ENCODE data around the gene SLC25A12. TPM values are rescaled to one million over a fixed set of nuclear protein-coding genes. Genes with fewer than 3 reads are reported as not detected.

Gene SLC25A12
- total RNA-seq, 4 donors from 2014 or later, result 9.6 to 18.2 (median 14.6) TPM

DNA sequence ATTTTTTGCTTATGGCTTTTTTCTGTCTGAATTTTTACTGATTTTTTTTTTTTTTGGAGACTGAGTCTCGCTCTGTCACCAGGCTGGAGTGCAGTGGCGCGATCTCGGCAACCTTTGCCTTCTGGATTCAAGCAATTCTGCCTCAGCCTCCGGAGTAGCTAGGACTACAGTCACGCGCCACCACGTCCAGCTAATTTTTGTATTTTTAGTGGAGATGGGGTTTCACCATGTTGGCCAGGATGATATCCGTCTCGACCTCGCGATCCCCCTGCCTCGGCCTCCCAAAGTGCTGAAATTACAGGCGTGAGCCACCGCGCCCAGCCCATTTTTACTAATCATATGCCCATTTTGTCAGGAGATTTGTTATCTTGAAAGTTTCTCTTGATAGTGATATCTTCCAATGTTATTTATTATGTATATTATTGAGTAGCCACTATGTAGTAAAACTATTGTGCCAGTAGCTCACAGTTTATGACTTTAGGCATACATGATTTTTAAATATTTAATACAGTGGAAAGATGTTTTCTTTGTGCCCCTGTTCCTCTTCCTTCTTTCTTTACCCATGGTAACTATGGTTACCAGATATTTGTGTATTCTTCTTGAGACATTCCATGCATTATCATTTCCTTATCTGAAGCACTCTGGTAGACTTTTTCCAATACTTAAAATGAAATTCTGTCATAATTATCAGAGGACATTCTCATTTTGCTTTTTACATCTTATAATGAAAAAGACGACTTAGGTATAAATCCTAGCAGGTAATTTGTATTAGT lies 30.3 kb upstream of the SLC25A12 start:
- Histone ChIP-seq H3K27me3 (no peaks in the 10 kb centered on the region), H3K27ac (no peak overlapping the region), H3K4me3 (no peak overlapping the region), H3K36me3 (no peaks in the 10 kb centered on the region), H3K4me1 (peaks cover 0 to 12% (median 3%) of the 10 kb centered on the region in 4 donors), H3K9me3 (no peaks in the 10 kb centered on the region)
- TF ChIP-seq, protein P1, sequence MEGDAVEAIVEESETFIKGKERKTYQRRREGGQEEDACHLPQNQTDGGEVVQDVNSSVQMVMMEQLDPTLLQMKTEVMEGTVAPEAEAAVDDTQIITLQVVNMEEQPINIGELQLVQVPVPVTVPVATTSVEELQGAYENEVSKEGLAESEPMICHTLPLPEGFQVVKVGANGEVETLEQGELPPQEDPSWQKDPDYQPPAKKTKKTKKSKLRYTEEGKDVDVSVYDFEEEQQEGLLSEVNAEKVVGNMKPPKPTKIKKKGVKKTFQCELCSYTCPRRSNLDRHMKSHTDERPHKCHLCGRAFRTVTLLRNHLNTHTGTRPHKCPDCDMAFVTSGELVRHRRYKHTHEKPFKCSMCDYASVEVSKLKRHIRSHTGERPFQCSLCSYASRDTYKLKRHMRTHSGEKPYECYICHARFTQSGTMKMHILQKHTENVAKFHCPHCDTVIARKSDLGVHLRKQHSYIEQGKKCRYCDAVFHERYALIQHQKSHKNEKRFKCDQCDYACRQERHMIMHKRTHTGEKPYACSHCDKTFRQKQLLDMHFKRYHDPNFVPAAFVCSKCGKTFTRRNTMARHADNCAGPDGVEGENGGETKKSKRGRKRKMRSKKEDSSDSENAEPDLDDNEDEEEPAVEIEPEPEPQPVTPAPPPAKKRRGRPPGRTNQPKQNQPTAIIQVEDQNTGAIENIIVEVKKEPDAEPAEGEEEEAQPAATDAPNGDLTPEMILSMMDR (IDR thresholded peaks at IDR 0.05), result no peak
- no peak for TF ChIP-seq POLR2A (IDR thresholded peaks at IDR 0.05)
- no peak for DNase-seq

DNA sequence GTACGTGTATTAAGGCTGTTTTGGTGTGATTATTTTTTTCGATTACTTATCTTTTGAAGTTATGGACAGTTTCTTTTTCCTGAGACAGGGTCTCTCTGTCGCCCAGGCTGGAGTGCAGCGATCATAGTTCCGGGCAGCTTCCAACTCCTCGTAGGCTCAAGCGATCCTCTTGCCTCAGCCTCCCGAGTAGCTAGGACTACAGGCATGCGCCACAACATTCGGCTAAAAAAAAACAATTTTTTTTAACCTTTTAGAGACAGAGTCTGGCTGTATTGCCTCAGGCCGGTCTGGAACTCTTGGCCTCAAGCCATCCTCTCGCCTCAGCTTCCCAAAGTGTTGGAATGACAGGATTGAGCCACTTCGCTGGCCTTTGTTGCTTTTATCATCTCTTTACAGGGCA lies 29.2 kb upstream of the SLC25A12 start:
- Histone ChIP-seq H3K27me3 (no peaks in the 10 kb centered on the region), H3K36me3 (no peaks in the 10 kb centered on the region), H3K27ac (peak overlapping the region; percentile 83 to 92 (median 88)), H3K9me3 (no peaks in the 10 kb centered on the region), H3K4me1 (peaks cover 0 to 12% (median 3%) of the 10 kb centered on the region in 4 donors), H3K4me3 (peak overlapping the region; percentile 59 to 95 (median 78))
- no peak for TF ChIP-seq POLR2A (IDR thresholded peaks at IDR 0.05)
- TF ChIP-seq, protein P1 (IDR thresholded peaks at IDR 0.05), result no peak
- DNase-seq, result no peak

DNA sequence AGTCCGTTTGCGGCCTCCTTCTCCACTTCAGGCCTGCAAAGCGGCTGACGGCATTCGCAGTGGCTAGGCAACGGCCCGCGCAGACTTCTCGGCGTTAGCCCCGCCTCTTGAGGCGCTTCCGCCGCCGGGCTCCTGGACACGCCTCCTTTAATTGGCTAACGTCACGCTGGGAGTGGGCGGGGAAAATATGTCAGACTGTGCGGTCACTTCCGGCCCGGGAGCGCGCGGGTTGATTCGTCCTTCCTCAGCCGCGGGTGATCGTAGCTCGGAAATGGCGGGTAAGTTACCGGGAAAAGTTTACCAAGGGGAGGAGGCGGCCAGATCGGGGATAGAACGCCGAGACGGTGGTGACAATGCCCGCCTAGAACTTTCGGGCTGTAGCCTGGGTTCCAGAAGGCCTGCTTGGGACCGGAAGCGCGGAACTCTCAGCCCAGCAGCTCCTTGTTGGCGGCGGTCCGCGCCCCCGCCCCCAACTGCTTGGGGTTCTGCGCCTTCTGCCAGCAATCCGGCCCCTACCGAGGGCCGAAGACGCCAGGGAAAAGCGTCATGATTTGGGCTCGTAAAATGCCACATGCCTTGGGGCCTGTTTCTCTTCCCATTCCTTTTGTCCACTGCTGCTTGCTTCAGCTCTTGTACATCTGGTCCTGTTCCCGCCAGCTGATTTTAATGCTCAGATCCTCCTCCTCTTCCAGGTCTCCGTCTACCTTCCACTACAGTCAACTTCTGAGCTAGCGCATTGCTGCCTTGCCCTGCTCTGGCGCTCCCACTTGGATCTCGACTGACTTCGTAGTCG lies 28.4 kb upstream of the SLC25A12 start, which contains the start of gene HAT1:
HAT1 (plus strand) TSS at position 232 of the 793 bp plus-strand sequence; CDS start at position 272, 40 bp downstream.
- H3K9me3 ChIP-seq, result no peaks in the 10 kb centered on the region
- peak within 1 kb of the TSS; percentile 59 to 95 (median 78) for H3K4me3 ChIP-seq
- TF ChIP-seq, protein P1 (IDR thresholded peaks at IDR 0.05), result no peak
- TF ChIP-seq POLR2A (IDR thresholded peaks at IDR 0.05), result peak in 1 of 2 donors; percentile 53
- H3K4me1 ChIP-seq, result peaks cover 0 to 12% (median 3%) of the 10 kb centered on the region in 4 donors
- peak within 1 kb of the TSS; percentile 83 to 92 (median 88) for H3K27ac ChIP-seq
- no peaks in the 10 kb centered on the region for H3K27me3 ChIP-seq
- peak; percentile 97 to 99 (median 98) for DNase-seq
- no peaks in the 10 kb centered on the region for H3K36me3 ChIP-seq

DNA sequence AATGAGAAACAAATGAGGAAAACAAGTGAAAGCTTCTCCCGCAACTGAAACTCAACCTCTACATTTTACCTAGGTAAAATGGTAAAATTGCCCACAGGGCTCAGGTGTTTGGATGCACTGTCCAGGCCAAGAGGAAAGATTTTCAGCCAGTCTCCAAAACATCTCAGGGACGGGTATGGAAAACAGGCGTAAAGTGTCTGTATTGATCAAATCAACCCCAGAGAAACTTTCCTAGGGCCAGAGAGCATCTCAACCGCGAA lies 27.9 kb upstream of the SLC25A12 start:
- peak overlapping the region; percentile 83 to 92 (median 88) for H3K27ac ChIP-seq
- peak overlapping the region; percentile 59 to 95 (median 78) for H3K4me3 ChIP-seq
- TF ChIP-seq, protein P1 (IDR thresholded peaks at IDR 0.05), result no peak
- no peak for TF ChIP-seq POLR2A (IDR thresholded peaks at IDR 0.05)
- no peaks in the 10 kb centered on the region for H3K36me3 ChIP-seq
- DNase-seq, result no peak
- peaks cover 0 to 12% (median 3%) of the 10 kb centered on the region in 4 donors for H3K4me1 ChIP-seq
- no peaks in the 10 kb centered on the region for H3K9me3 ChIP-seq
- no peaks in the 10 kb centered on the region for H3K27me3 ChIP-seq

DNA sequence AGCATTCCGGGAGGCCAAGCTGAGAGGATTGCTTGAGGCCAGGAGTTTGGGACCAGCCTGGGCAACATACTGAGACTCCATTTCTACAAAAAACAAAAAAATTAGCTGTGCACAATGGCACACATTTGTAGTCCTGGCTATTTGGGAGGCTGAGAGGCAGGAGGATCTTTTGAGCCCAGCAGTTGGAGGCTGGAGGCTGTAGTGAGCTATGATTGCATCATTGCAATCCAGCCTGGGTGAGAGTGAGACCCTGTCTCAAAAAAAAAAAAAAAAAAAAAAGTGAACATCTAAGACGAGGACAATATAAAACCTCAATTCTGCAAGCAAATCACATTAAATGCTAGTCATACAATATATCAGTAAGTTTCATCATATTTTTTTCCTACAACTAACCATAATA lies 25.4 kb upstream of the SLC25A12 start:
- no peak for DNase-seq
- no peak overlapping the region for H3K4me3 ChIP-seq
- H3K4me1 ChIP-seq, result peaks cover 0 to 12% (median 3%) of the 10 kb centered on the region in 4 donors
- no peaks in the 10 kb centered on the region for H3K27me3 ChIP-seq
- no peaks in the 10 kb centered on the region for H3K9me3 ChIP-seq
- no peaks in the 10 kb centered on the region for H3K36me3 ChIP-seq
- no peak overlapping the region for H3K27ac ChIP-seq
- TF ChIP-seq, protein P1 (IDR thresholded peaks at IDR 0.05), result no peak
- no peak for TF ChIP-seq POLR2A (IDR thresholded peaks at IDR 0.05)

All from Peyer's patch (tissue), 4 donors.